HepG2 (cell line): ENCODE results near the gene LRP1-AS. TPM values are rescaled to one million over a fixed set of nuclear protein-coding genes. Genes with fewer than 3 reads are reported as not detected.
A peak's percentile ranks its signal among the peaks of the same experiment; 100 is the strongest.

Source experiments
- AFF4 ChIP-seq: sonication (generic); formaldehyde crosslinking; IDR thresholded peaks from 2 replicates; pipeline ENCODE4 v1.4.0; 2020; ENCODE audit warnings: missing genetic modification reagents
- CREB1 ChIP-seq, 2 experiments: fragments of 450-650 bp in 1 of 2; IDR thresholded peaks; 2 replicates each; pipeline ENCODE4 v1.6.1; 2016 to 2017; ENCODE audit warnings: control low read depth in 1 of 2, mild to moderate bottlenecking in 1 of 2, missing compliant biosample characterization in 1 of 2, missing genetic modification characterization in 1 of 2
- DNMT3B ChIP-seq: conservative IDR thresholded peaks from 2 replicates; pipeline ENCODE4 v1.6.1; 2016; ENCODE audit warnings: missing biosample characterization, control low read depth
- EHMT2 ChIP-seq: fragments of 200-600 bp; sonication (generic); IDR thresholded peaks from 2 replicates; pipeline ENCODE4 v1.7.0; 2017; ENCODE audit warnings: antibody characterized with exemption, low read depth, low read length, borderline replicate concordance
- ELF3 ChIP-seq: IDR thresholded peaks from 2 replicates; pipeline ENCODE4 v1.6.1; 2016; ENCODE audit warnings: missing genetic modification reagents, missing compliant biosample characterization
- GFI1 ChIP-seq: sonication (generic); formaldehyde crosslinking; IDR thresholded peaks from 2 replicates; pipeline ENCODE4 v1.5.0; 2020; ENCODE audit warnings: missing genetic modification reagents, mild to moderate bottlenecking, borderline replicate concordance
- ISL2 ChIP-seq: sonication (generic); formaldehyde crosslinking; IDR thresholded peaks from 2 replicates; pipeline ENCODE4 v1.5.0; 2020; ENCODE audit warnings: missing genetic modification reagents
- JUN ChIP-seq: sonication (generic); formaldehyde crosslinking; IDR thresholded peaks from 2 replicates; pipeline ENCODE4 v1.4.0; 2020; ENCODE audit warnings: mild to moderate bottlenecking, missing genetic modification reagents
- MXI1 ChIP-seq: IDR thresholded peaks from 3 replicates; pipeline ENCODE4 v1.6.1; 2012; ENCODE audit warnings: low read depth, low read length, inconsistent platforms, borderline replicate concordance
- MYPOP ChIP-seq: sonication (generic); formaldehyde crosslinking; IDR thresholded peaks from 2 replicates; pipeline ENCODE4 v1.8.1; 2023; ENCODE audit warnings: mild to moderate bottlenecking, moderate library complexity, missing genetic modification reagents
- PAX8 ChIP-seq: sonication (generic); formaldehyde crosslinking; IDR thresholded peaks from 2 replicates; pipeline ENCODE4 v1.8.0; 2022; ENCODE audit warnings: mild to moderate bottlenecking, missing genetic modification reagents, borderline replicate concordance
- PREB ChIP-seq: sonication (generic); formaldehyde crosslinking; IDR thresholded peaks from 2 replicates; pipeline ENCODE4 v1.4.0; 2020; ENCODE audit warnings: missing genetic modification reagents
- REL ChIP-seq: sonication (generic); formaldehyde crosslinking; conservative IDR thresholded peaks from 2 replicates; pipeline ENCODE4 v1.8.0; 2022; ENCODE audit warnings: mild to moderate bottlenecking, missing genetic modification reagents, moderate library complexity
- STAT6 ChIP-seq: sonication (generic); formaldehyde crosslinking; IDR thresholded peaks from 2 replicates; pipeline ENCODE4 v1.4.0; 2020; ENCODE audit warnings: missing genetic modification reagents, mild to moderate bottlenecking, borderline replicate concordance
- ZKSCAN8 ChIP-seq: IDR thresholded peaks from 2 replicates; pipeline ENCODE4 v1.6.1; 2016; ENCODE audit warnings: borderline replicate concordance, missing genetic modification reagents, missing compliant biosample characterization
- ZNF232 ChIP-seq: sonication (generic); formaldehyde crosslinking; IDR thresholded peaks from 2 replicates; pipeline ENCODE4 v1.4.0; 2020; ENCODE audit warnings: missing genetic modification reagents, borderline replicate concordance
- ZNF34 ChIP-seq: sonication (generic); formaldehyde crosslinking; IDR thresholded peaks from 2 replicates; pipeline ENCODE4 v1.4.0; 2020; ENCODE audit warnings: mild to moderate bottlenecking, missing genetic modification reagents, borderline replicate concordance
- ZNF580 ChIP-seq: IDR thresholded peaks from 2 replicates; pipeline ENCODE4 v1.6.1; 2016; ENCODE audit warnings: low read depth, borderline replicate concordance
- ZNF678 ChIP-seq: sonication (generic); formaldehyde crosslinking; IDR thresholded peaks from 2 replicates; pipeline ENCODE4 v1.4.0; 2020; ENCODE audit warnings: mild to moderate bottlenecking, missing genetic modification reagents
- polyA plus RNA-seq, 8 experiments: library from polyadenylated mRNA; depleted of rRNA in 3 of 8; stranded (reverse) in 7 of 8; unstranded in 1 of 8; fragments of >200 nt; fragmentation: Illumina TruSeq in 4 of 8; extraction: Trizol in 4 of 8; gene quantifications; 2 replicates each; pipeline versions ENCODE4 v1.2.1 to v1.2.3, GENCODE V29; 2011 to 2016; ENCODE audit warnings: low read depth in 4 of 8, missing spikeins in 1 of 8, mixed read lengths in 1 of 8; ENCODE audit not compliant: insufficient read depth in 1 of 8
- total RNA-seq, 5 experiments: library from RNA; depleted of rRNA; stranded (reverse); fragments of >200 nt; fragmentation: Illumina TruSeq; extraction: Trizol; gene quantifications; 2 replicates each; pipeline ENCODE4 v1.2.3, GENCODE V29; 2016; ENCODE audit warnings: low read depth in 1 of 5

The LRP1-AS gene
- total and polyA plus RNA-seq, 2 of the 13 experiments (the other 11 are each of a cell fraction or from before 2014, with no cell fraction given): 0.20 TPM; not detected in 1

GRCh38 chr12:57111031-57111734, 36.2 kb downstream of the LRP1-AS start, which contains the start of gene STAT6 (continued):
- TF ChIP-seq STAT6 (CRISPR knock-in tag): no peak
- no peak for TF ChIP-seq ZNF678 (CRISPR knock-in tag)
- TF ChIP-seq CREB1 (IDR thresholded peaks at IDR 0.05): peak; percentile 39; the same call in 1 of the 2 replicates
- TF ChIP-seq CREB1 (CRISPR knock-in tag; IDR thresholded peaks at IDR 0.05): no peak
- peak; percentile 19; the same call in 1 of the 2 replicates for TF ChIP-seq ELF3 (CRISPR knock-in tag)
- no peak for TF ChIP-seq PAX8 (CRISPR knock-in tag)
- TF ChIP-seq AFF4 (CRISPR knock-in tag): 0 out of 2 replicates have a peak, but pooled peaks have one; percentile 60
- TF ChIP-seq REL (CRISPR knock-in tag): no peak
- TF ChIP-seq ZKSCAN8 (CRISPR knock-in tag): 0 out of 2 replicates have a peak, but pooled peaks have one; percentile 45
- TF ChIP-seq ZNF580 (CRISPR knock-in tag): peak; percentile 38; the same call in 1 of the 2 replicates
- TF ChIP-seq JUN (CRISPR knock-in tag): 0 out of 2 replicates have a peak, but pooled peaks have one; percentile 32
- TF ChIP-seq DNMT3B (CRISPR knock-in tag): no peak
- TF ChIP-seq ISL2 (CRISPR knock-in tag): no peak
- no peak for TF ChIP-seq EHMT2
- TF ChIP-seq PREB (CRISPR knock-in tag): no peak
- peak; percentile 47; the same call in 1 of the 2 replicates for TF ChIP-seq GFI1 (CRISPR knock-in tag)
- peak; percentile 65 for TF ChIP-seq MYPOP
- no peak for TF ChIP-seq ZNF232 (CRISPR knock-in tag)
- peak; percentile 9; the same call in 1 of the 2 replicates for TF ChIP-seq ZNF34
- 0 out of 3 replicates have a peak, but pooled peaks have one; percentile 19 for TF ChIP-seq MXI1
